Adrenal gland (tissue), 12 donors: ENCODE results near the gene OR6X1. TPM values are rescaled to one million over a fixed set of nuclear protein-coding genes. Genes with fewer than 3 reads are reported as not detected.

Experiments
- DNase-seq, 7 donors: peaks; one replicate each; pipeline ENCODE4 v3.0.0-alpha.2; 2019 to 2020
- H3K27ac ChIP-seq, 5 donors: fragments of 200-600 bp; sonication (generic) in 4 of 5; 1 replicate in 3 of 5; 2 replicates in 2 of 5; pipeline versions ENCODE4 v1.5.1 to v1.8.0; 2016 to 2020; ENCODE audit warnings: mild to moderate bottlenecking in 1 of 5
- H3K27me3 ChIP-seq: fragments of 200-600 bp; 2 replicates; pipeline ENCODE4 v1.8.0; 2021
- H3K36me3 ChIP-seq, 2 donors: fragments of 200-600 bp; replicated peaks in 1 of 2; 1 replicate in 1 of 2; 2 replicates in 1 of 2; pipeline versions ENCODE4 v1.5.1 to v1.8.0; 2018 to 2022
- H3K4me1 ChIP-seq, 2 donors: fragments of 200-600 bp; replicated peaks in 1 of 2; 1 replicate in 1 of 2; 2 replicates in 1 of 2; pipeline versions ENCODE4 v1.5.1 to v1.8.0; 2018 to 2021
- H3K4me3 ChIP-seq, 4 donors: fragments of 200-600 bp; sonication (generic) in 3 of 4; one replicate each; pipeline ENCODE4 v1.5.1; 2016 to 2018
- H3K9me3 ChIP-seq, 3 donors: fragments of 200-600 bp; sonication (generic) in 1 of 3; replicated peaks in 1 of 3; 1 replicate in 2 of 3; 2 replicates in 1 of 3; pipeline versions ENCODE4 v1.5.1 to v1.8.0; 2016 to 2021
- CTCF ChIP-seq, 6 experiments: fragments of 450-650 bp in 4 of 6; fragments of 200-600 bp in 2 of 6; sonication (generic) in 1 of 6; IDR thresholded peaks; 1 replicate in 5 of 6; 2 replicates in 1 of 6; pipeline versions ENCODE4 v1.5.1 to v1.8.0; 2016 to 2021; ENCODE audit warnings: antibody characterized with exemption in 6 of 6, mild to moderate bottlenecking in 2 of 6, moderate library complexity in 1 of 6
- POLR2A ChIP-seq, 2 donors: fragments of 450-650 bp; IDR thresholded peaks; one replicate each; pipeline ENCODE4 v1.6.1; 2017; ENCODE audit warnings: antibody characterized with exemption in 2 of 2, mild to moderate bottlenecking in 2 of 2, moderate library complexity in 1 of 2
- WGBS, 4 donors: extraction: QIAGEN DNeasy Blood & Tissue Kit in 2 of 4; methylation state at CpG; one replicate each; pipeline versions ENCODE4 v1.1.5 to v1.1.7; 2013 to 2017; 5-methylcytosine and 5-hydroxymethylcytosine counted together
- intact Hi-C, 2 donors: fragments of 100-400 bp; cut with DNase I; formaldehyde crosslinking; loops; one replicate each; pipeline versions ENCODE4 v1.14.1 to v1.15.0; 2022 to 2023
- polyA plus RNA-seq, 3 donors: library from polyadenylated mRNA; stranded (reverse); fragments of 200-250 nt in 2 of 3; fragments of 350-450 nt in 1 of 3; fragmentation: Illumina TruSeq in 1 of 3; extraction: RNeasy Lipid Tissue Mini Kit (QIAGEN cat#74804) in 1 of 3; gene quantifications; one replicate each; pipeline ENCODE4 v1.2.3, GENCODE V29; 2013 to 2014
- total RNA-seq, 9 donors: library from RNA; depleted of rRNA in 4 of 9; stranded (reverse); fragments of >200 nt in 4 of 9; fragments of 120-200 nt in 1 of 9; fragmentation: NEBNext Ultra II Directional in 1 of 9; extraction: Animal tissue kit (Norgen Biotek cat#: 25700) in 1 of 9; gene quantifications; one replicate each; pipeline versions ENCODE4 v1.1.0 to v1.2.4, GENCODE V29; 2013 to 2023
- donor health status: healthy with polysubstance abuse.
- donor health status: Bipolar disorder and iron deficiency.
- donor health status: DM: yes; HTN: yes; CAD: no.
- donor health status: DM: no; HTN: no; CAD: no.
- donor health status: DM: no; HTN: no; CAD: no.
- donor health status: DM: yes; HTN: yes; CAD: no.

Gene OR6X1
- total and polyA plus RNA-seq, 12 donors = not detected

GRCh38 chr11:123736769-123737168, 17.5 kb downstream of the OR6X1 start:
- Histone ChIP-seq H3K4me3 (no peak overlapping the region), H3K36me3 (no peaks in the 10 kb centered on the region), H3K9me3 (no peaks in the 10 kb centered on the region), H3K27ac (no peak overlapping the region), H3K4me1 (peaks cover 4 to 11% of the 10 kb centered on the region in 2 donors), H3K27me3 (no peaks in the 10 kb centered on the region)
- WGBS, 4 donors = 75 to 83% (median 79%) methylated on average over 3 of the region's 3 CpGs
- intact Hi-C loops = no loop called here
- TF ChIP-seq CTCF (IDR thresholded peaks at IDR 0.05) (no peak), POLR2A (IDR thresholded peaks at IDR 0.05) (no peak)
- no peak for DNase-seq

DNA sequence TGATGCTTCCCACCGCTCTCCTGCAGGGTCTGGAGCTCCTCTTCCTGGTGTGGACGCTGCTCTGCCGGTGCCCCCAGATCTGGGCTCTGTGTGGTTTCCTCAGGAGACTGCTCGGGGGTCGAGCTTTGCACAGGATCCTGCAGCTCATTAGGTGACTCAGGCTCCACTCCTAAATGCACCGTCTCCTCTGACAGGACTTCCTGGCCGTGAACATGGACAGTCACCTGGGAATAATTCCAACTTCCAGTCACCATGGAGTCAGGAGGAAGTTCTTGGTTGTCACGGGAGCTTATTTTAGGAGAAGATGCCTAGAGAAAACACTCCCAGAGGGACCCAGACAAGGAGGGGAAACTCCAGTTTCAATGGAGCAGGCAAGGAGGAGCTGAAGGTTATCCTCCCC, 24.7 kb downstream of the OR6X1 start:
- TF ChIP-seq CTCF (IDR thresholded peaks at IDR 0.05) = no peak
- no peak for TF ChIP-seq POLR2A (IDR thresholded peaks at IDR 0.05)
- H3K27me3 ChIP-seq = no peaks in the 10 kb centered on the region
- WGBS, 4 donors = 84 to 96% (median 88%) methylated on average over 5 to 8 of the region's 8 CpGs
- no peaks in the 10 kb centered on the region for H3K9me3 ChIP-seq
- no peak overlapping the region for H3K27ac ChIP-seq
- H3K4me1 ChIP-seq = no peaks in the 10 kb centered on the region
- H3K4me3 ChIP-seq = no peak overlapping the region
- DNase-seq = no peak
- intact Hi-C loops = no loop called here
- H3K36me3 ChIP-seq = peaks cover 0 to 57% of the 10 kb centered on the region in 2 donors

GRCh38 chr11:123725995-123726655, 28.2 kb downstream of the OR6X1 start:
- whole genome bisulfite sequencing, 4 donors = 97 to 98% (median 98%) methylated on average over 23 of the region's 23 CpGs
- peaks cover 0 to 57% of the 10 kb centered on the region in 2 donors for H3K36me3 ChIP-seq
- intact Hi-C loops = no loop called here

GRCh38 chr11:123719452-123719851, 34.9 kb downstream of the OR6X1 start:
- peaks cover 4% of the 10 kb centered on the region for H3K27me3 ChIP-seq
- H3K4me1 ChIP-seq = no peaks in the 10 kb centered on the region
- WGBS, 4 donors = 63 to 78% (median 70%) methylated on average over 1 of the region's 1 CpG
- TF ChIP-seq POLR2A (IDR thresholded peaks at IDR 0.05) (no peak), CTCF (IDR thresholded peaks at IDR 0.05) (no peak)
- DNase-seq = no peak
- intact Hi-C loops = no loop called here
- H3K27ac ChIP-seq = no peak overlapping the region
- no peaks in the 10 kb centered on the region for H3K9me3 ChIP-seq
- no peaks in the 10 kb centered on the region for H3K36me3 ChIP-seq
- H3K4me3 ChIP-seq = no peak overlapping the region

More at GRCh38 chr11:123725995-123726655, 28.2 kb downstream of the OR6X1 start:
- Histone ChIP-seq H3K4me3 (no peak overlapping the region), H3K27me3 (no peaks in the 10 kb centered on the region), H3K4me1 (no peaks in the 10 kb centered on the region), H3K9me3 (no peaks in the 10 kb centered on the region), H3K27ac (no peak overlapping the region)
- TF ChIP-seq POLR2A (IDR thresholded peaks at IDR 0.05) = no peak
- TF ChIP-seq CTCF (IDR thresholded peaks at IDR 0.05) = no peak
- DNase-seq = no peak
